AG04449 (cell line): ENCODE measurements around the gene NAAA.
"Not testable (repeated sequence)": the region's sequence is repeated elsewhere in the genome, so short reads cannot be mapped to it uniquely, and the experiment has no call there.

Experiments used
- CTCF ChIA-PET: fragments of 350-600 bp; formaldehyde crosslinking; extraction: SDS; loops from one replicate; lab custom pipeline; 2021; ENCODE audit warnings: antibody characterized with exemption; lab: Yijun Ruan, JAX
- POLR2A ChIA-PET: fragments of 400-600, 350-600 bp; formaldehyde crosslinking; extraction: SDS; loops from one replicate; lab custom pipeline; 2020; ENCODE audit warnings: antibody characterized with exemption, inconsistent platforms; lab: Yijun Ruan, JAX
- DNase-seq: peaks from one replicate; pipeline ENCODE4 v3.0.0-alpha.2; 2010; ENCODE audit warnings: low read depth, low spot score
- H3K4me3 ChIP-seq: 2 replicates; pipeline ENCODE4 v1.5.1; 2011; ENCODE audit warnings: low read depth, mild to moderate bottlenecking, control low read depth, low read length
- TF ChIP-seq, protein P1 (sequence below): IDR thresholded peaks from one replicate; pipeline ENCODE4 v1.5.1; 2011; ENCODE audit warnings: mild to moderate bottlenecking, moderate library complexity, low read length, control low read depth, inconsistent platforms; ENCODE audit not compliant: insufficient read depth; ENCODE audit errors: missing control alignments

Gene NAAA

DNA sequence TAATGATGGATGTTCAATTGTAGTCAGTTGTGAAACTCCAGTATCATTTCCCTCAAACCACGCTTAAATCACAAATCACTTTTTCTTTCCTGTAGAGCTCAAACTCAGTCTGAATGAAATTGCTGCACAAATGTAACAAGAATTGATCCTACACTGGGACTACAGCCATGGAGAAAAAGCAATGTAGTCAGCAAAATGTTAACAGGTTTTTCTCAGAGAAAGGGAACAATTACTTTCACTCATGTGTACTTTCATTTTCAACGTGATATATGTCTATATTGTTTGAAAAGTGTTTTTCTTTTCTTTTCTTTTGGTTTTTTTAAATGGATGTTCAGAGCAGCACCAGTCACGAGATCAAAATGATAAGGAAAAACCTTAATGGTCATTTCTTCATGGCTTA is 27.3 kb upstream of the NAAA start:
- POLR2A ChIA-PET, result no interaction called here
- no peak for DNase-seq
- CTCF ChIA-PET, result no interaction called here
- TF ChIP-seq, protein P1, sequence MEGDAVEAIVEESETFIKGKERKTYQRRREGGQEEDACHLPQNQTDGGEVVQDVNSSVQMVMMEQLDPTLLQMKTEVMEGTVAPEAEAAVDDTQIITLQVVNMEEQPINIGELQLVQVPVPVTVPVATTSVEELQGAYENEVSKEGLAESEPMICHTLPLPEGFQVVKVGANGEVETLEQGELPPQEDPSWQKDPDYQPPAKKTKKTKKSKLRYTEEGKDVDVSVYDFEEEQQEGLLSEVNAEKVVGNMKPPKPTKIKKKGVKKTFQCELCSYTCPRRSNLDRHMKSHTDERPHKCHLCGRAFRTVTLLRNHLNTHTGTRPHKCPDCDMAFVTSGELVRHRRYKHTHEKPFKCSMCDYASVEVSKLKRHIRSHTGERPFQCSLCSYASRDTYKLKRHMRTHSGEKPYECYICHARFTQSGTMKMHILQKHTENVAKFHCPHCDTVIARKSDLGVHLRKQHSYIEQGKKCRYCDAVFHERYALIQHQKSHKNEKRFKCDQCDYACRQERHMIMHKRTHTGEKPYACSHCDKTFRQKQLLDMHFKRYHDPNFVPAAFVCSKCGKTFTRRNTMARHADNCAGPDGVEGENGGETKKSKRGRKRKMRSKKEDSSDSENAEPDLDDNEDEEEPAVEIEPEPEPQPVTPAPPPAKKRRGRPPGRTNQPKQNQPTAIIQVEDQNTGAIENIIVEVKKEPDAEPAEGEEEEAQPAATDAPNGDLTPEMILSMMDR, result no peak
- H3K4me3 ChIP-seq, result no peak overlapping the region

DNA sequence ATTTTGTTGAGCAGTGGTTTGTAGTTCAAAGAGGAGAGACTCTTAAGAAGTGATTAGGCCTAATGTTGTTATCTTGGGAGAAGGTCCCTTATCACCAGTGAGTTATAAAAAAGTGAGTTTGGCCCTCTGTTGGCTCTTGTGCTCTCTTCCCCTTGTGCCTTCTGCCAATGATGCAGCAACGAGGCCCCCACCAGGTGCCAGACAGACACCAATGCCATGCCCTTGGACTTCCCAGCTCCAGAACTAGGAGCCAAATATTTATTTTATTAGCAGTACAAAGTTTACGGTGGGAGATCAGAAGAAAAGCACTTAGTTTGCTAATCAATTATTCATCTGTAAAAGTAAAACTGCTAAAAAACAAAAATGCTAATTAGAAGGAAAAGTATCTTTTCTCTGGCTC is 22.7 kb upstream of the NAAA start:
- CTCF ChIA-PET, result no interaction called here
- no peak overlapping the region for H3K4me3 ChIP-seq
- TF ChIP-seq, protein P1, result no peak
- POLR2A ChIA-PET, result no interaction called here
- DNase-seq, result no peak

DNA sequence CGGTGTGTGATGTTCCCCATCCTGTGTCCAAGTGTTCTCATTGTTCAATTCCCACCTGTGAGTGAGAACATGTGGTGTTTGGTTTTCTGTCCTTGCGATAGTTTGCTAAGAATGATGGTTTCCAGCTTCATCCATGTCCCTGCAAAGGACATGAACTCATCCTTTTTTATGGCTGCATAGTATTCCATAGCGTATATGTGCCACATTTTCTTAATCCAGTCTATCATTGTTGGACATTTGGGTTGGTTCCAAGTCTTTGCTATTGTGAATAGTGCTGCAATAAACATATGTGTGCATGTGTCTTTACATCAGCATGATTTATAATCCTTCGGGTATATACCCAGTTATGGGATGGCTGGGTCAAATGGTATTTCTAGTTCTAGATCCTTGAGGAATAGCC is 21.3 kb upstream of the NAAA start:
- CTCF ChIA-PET, DNase-seq, POLR2A ChIA-PET, H3K4me3 ChIP-seq: not testable (repeated sequence)

DNA sequence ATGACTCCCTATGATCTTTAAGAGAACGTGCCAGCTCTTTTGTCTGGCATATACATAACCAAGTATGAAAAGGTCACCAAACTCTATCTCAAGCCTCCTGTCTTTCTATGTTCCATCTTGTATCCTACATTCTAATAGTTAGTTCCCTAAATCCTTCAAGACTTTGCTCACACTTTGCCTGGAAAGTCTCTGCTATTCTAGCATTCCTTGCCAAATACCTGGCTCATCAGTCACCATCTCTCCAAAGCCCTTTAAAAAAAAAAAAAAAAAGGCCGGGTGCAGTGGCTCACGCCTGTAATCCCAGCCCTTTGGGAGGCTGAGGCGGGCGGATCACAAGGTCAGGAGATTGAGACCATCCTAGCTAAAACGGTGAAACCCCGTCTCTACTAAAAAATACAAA is 17.7 kb upstream of the NAAA start:
- DNase-seq, H3K4me3 ChIP-seq, CTCF ChIA-PET, POLR2A ChIA-PET: not testable (repeated sequence)

DNA sequence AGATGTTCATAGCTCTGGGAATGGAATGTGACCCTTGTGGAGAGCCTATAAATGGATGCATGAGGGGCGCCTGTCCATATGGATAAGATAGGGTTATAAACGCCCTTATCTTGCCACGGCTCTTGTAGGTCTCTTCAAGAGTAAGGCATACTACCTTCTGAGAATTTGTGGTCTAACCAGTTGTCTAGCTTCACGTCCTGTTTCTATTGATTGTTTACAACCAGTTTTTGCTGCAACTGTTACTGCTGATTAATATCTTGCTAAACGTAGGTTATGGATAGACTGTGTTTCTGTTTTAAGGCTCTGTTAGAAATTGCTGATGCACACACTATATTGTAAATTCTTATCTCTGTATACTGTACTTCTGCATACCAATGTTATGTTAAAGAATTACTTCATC is 14.0 kb upstream of the NAAA start:
- DNase-seq, POLR2A ChIA-PET, CTCF ChIA-PET, H3K4me3 ChIP-seq: not testable (repeated sequence)

DNA sequence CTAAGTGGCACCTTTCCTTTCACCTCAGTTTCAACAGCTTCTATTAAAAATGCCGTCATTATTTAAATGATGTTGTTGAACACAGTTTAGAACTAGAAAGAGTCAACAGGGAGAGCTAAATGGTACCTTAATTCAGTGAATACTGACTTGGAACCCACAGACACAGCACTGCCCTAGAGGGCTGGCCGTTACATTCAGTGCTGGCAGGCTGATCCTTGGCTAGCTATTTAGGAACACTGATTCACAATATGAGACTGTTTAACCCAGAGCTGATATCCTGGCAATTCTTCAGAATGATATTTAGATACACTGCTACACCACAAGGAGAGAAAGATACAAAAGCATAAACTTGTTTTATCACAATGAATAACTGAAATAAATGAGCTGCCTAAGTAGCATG is 12.7 kb upstream of the NAAA start:
- H3K4me3 ChIP-seq, result no peak overlapping the region
- TF ChIP-seq, protein P1, result no peak
- ChIA-PET POLR2A (interaction anchor here (0.6 kb wide), 1 partner anchor 192 kb away, joined by 4 read pairs; no protein-coding TSS in a partner anchor), CTCF (interaction anchor here (0.8 to 2.6 kb wide), 3 partner anchors 13 to 48 kb away, joined by 3 to 14 read pairs (median 5); partner anchors contain the start of gene NAAA)
- DNase-seq, result no peak

DNA sequence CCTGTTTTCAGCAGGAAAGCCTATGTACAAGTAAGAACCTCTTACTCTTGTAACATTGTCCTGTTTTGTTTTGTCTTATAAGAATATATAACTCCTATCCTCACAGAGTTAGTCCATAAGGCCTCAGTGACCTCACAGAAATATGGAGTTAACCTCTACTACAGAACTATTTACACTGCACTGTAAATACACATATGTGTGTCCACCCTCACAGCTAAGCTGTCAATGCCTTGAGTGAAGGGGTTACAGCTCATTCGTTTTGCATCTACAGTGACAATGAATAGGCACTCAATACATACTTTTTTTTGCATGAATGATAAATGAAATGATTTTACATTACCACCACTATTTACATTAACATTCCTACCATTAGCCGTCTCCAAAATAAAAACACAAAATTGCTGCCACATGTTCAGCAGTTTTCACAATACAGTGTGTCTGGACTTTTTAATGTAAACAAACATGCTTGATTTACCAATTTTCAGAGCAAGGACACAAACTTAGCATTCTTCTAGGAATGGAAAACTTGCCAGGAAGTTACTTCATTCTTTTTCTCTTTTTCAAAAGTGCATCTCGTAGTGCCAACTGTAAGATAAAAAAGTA is 9.5 kb upstream of the NAAA start:
- ChIA-PET CTCF (interaction anchor here (0.6 kb wide), 1 partner anchor 42 kb away, joined by 3 read pairs; no protein-coding TSS in a partner anchor), POLR2A (no interaction called here)
- DNase-seq, result no peak
- no peak overlapping the region for H3K4me3 ChIP-seq
- TF ChIP-seq, protein P1, result no peak

DNA sequence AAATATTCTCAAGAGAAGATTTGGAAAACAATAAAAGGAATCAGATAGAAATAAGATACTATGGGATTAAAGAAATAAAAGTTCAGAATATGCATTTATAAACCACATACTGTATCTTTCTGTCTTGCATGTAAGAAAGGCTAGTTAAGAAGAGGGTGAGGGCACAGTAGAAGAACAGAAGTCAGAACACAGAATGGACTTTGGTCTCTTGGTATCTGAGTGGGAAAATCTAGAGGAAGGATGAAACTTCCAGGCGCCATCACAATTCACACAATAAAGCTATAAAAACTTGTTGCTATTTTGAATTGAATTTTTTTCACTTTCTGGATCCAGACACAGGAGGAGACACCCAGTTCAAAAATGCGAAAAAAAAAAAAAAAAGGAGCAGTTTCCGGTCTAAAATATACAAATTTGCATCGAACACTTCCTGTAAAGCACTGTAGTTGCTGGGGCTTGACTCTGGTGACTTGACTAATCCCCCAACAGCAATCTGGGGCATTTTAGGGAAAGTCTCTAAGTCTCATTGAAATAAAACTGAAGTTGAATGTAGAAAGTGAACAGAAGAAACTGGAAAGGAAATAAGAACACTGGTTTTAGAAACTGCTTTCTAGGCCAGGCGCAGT is 8.1 kb upstream of the NAAA start:
- POLR2A ChIA-PET, result no interaction called here
- TF ChIP-seq, protein P1, result no peak
- H3K4me3 ChIP-seq, result no peak overlapping the region
- CTCF ChIA-PET, result no interaction called here
- DNase-seq, result no peak
